Smooth muscle cell of the umbilical artery (primary cell): ENCODE data around the gene LRRTM4. TPM values are rescaled to one million over a fixed set of nuclear protein-coding genes. Genes with fewer than 3 reads are reported as not detected.

Experiments
- total RNA-seq: library from RNA; depleted of rRNA; stranded (reverse); fragments of >200 nt; gene quantifications from 2 replicates; pipeline ENCODE4 v1.2.3, GENCODE V29; 2014

Gene LRRTM4
- under 0.01 TPM in 1 of 2 replicates, not detected in the other for total RNA-seq

GRCh38 chr2:77521931-77522470 is at the start of gene LRRTM4:
Gene LRRTM4, minus strand, starts transcription at chr2:77522376.

